NT2/D1 (cell line): Measurements from ENCODE around the gene OSER1.

Experiments used
- DNase-seq: peaks from one replicate; pipeline ENCODE4 v3.0.0-alpha.2; 2011; ENCODE audit warnings: low read depth, low spot score
- H3K27me3 ChIP-seq: 2 replicates; pipeline ENCODE4 v1.6.0; 2011; ENCODE audit warnings: mild to moderate bottlenecking; ENCODE audit not compliant: insufficient read length, insufficient read depth
- H3K36me3 ChIP-seq: 2 replicates; pipeline ENCODE4 v1.6.1; 2011; ENCODE audit warnings: mild to moderate bottlenecking, low read length, mixed read lengths; ENCODE audit not compliant: insufficient read depth, insufficient read length
- H3K4me1 ChIP-seq: 2 replicates; pipeline ENCODE4 v1.5.1; 2011; ENCODE audit not compliant: insufficient read depth, insufficient read length
- H3K4me3 ChIP-seq: 2 replicates; pipeline ENCODE4 v1.5.1; 2011; ENCODE audit warnings: low read depth; ENCODE audit not compliant: insufficient read length
- H3K9ac ChIP-seq: 2 replicates; pipeline ENCODE4 v1.6.0; 2011; ENCODE audit warnings: low read depth; ENCODE audit not compliant: insufficient read length
- H3K9me3 ChIP-seq: 2 replicates; pipeline ENCODE4 v1.5.1; 2011; ENCODE audit warnings: mild to moderate bottlenecking, low read length; ENCODE audit not compliant: insufficient read depth
- SUZ12 ChIP-seq: IDR thresholded peaks from 2 replicates; pipeline ENCODE4 v1.6.1; 2011; ENCODE audit not compliant: insufficient read length, insufficient read depth; ENCODE audit errors: extremely low read depth
- YY1 ChIP-seq: IDR thresholded peaks from 2 replicates; pipeline ENCODE4 v1.6.1; 2011; ENCODE audit not compliant: insufficient read length, insufficient read depth
- ZNF274 ChIP-seq: IDR thresholded peaks from 2 replicates; pipeline ENCODE4 v1.6.1; 2011; ENCODE audit warnings: mild to moderate bottlenecking, low read depth, low read length

The OSER1 gene

DNA sequence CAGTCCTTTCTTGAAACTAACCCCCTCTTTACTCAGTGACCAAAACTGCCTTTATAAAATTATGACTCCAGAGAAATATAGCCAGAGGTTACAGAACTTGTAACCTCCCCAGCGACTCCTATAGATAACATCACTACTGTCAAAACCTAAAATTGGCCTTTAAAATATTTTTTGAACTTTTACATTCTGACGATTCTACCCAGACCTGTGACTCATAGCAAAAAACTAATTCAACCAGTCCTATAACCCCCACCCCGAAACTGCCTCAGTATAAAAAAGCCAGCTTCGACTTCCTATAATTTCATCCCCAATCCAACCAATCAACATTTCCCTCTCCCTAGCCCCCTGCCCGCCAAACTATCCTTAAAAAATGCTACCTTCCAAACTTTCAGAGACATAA lies 37.5 kb downstream of the OSER1 start:
- Histone ChIP-seq H3K27me3 (no peaks in the 10 kb centered on the region), H3K9me3 (no peaks in the 10 kb centered on the region), H3K9ac (no peak overlapping the region), H3K4me1 (peaks cover 3% of the 10 kb centered on the region), H3K4me3 (no peak overlapping the region), H3K36me3 (peaks cover 41% of the 10 kb centered on the region)
- TF ChIP-seq YY1 (no peak), SUZ12 (no peak), ZNF274 (no peak)
- DNase-seq: no peak

DNA sequence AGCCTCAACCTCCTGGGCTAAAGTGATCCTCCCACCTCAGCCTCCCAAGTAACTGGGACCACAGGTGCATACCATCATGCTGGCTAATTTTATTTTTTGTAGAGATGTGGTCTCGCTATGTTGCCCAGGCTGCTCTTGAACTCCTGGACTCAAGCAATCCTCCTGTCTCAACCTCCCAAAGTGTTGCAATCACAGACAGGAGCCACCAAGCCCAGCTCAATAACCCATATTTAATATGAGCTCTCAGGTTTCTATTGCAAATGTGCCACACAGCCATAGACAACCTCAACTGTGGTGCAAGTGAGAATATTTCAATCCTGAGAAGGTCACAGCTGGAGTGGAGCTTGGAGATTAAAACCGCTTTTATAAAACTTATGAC lies 38.0 kb downstream of the OSER1 start:
- H3K9me3 ChIP-seq: no peaks in the 10 kb centered on the region
- H3K9ac ChIP-seq: no peak overlapping the region
- H3K4me3 ChIP-seq: no peak overlapping the region
- H3K4me1 ChIP-seq: peaks cover 3% of the 10 kb centered on the region
- no peaks in the 10 kb centered on the region for H3K27me3 ChIP-seq
- DNase-seq: no peak
- H3K36me3 ChIP-seq: peaks cover 41% of the 10 kb centered on the region
- no peak for TF ChIP-seq YY1
- no peak for TF ChIP-seq SUZ12
- no peak for TF ChIP-seq ZNF274

DNA sequence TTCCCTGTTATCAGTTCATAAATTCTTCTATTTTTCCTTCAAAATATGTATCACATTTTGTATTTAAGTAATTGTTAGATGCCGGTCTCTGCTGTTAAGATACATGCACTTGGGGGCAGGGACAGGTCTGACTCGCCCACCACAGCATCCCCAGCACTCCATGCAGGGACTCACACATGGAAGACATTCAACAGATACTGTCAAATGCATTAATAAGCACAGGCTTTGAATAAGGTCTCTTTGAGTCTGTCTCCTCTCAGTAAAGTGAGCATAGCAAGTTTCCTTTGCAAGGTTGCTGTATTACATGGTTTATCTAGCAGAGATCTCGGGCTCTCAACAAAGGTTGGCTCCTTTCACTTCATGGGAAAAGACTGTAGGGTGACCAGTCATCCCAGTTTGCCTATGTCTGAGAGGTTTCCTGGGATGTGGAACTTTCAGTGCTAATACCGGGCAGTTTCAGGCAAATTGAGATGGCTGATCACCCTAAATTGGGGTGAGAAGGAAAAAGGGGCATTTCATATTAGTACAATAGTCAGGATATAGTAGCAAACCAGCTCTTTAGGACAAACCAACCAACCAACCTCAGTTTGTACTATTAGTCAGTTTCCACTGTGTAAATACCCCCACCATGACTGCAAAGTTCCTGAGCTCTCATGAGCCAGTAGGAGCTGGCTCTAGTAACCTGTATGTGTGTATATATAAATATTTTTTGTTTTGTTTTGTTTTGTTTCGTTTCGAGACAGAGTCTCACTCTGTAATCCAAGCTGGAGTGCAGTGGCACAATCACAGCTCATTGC lies 38.6 kb downstream of the OSER1 start:
- peaks cover 3% of the 10 kb centered on the region for H3K4me1 ChIP-seq
- peaks cover 35% of the 10 kb centered on the region for H3K36me3 ChIP-seq
- TF ChIP-seq SUZ12 (no peak), ZNF274 (no peak), YY1 (no peak)
- H3K9me3 ChIP-seq: no peaks in the 10 kb centered on the region
- no peak for DNase-seq
- no peak overlapping the region for H3K4me3 ChIP-seq
- no peak overlapping the region for H3K9ac ChIP-seq
- no peaks in the 10 kb centered on the region for H3K27me3 ChIP-seq

DNA sequence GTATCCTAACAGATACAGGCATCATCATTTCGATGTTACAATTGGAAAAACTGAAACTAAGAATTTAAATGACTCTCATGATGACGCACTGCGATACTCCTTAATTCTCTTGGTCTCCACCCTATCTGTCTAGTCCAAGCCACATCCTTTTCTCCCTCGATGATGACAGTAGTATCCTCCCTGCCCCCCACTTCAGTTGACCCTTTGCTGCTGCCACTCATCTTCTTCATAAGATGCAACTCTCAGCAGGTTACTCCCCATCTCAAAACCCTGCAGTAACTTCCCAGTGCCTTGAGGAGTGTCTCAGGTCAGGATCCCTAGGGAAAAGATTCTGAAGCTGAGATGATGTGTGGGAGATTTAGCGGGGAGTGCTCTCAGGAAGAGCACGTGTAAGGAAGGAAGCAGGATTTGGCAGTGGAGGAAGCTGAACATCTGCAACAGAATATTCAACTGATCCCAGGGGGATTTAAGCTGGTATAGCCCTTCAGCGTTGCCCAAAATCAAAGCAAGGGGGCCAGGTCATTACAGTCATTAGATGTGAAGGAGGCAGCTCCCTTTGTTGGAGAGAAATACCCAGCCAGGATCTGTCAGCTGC lies 39.7 kb downstream of the OSER1 start:
- Histone ChIP-seq H3K9ac (no peak overlapping the region), H3K36me3 (peaks cover 31% of the 10 kb centered on the region), H3K9me3 (no peaks in the 10 kb centered on the region), H3K27me3 (no peaks in the 10 kb centered on the region), H3K4me1 (no peaks in the 10 kb centered on the region), H3K4me3 (no peak overlapping the region)
- DNase-seq: no peak
- no peak for TF ChIP-seq YY1
- TF ChIP-seq SUZ12: no peak
- TF ChIP-seq ZNF274: no peak

DNA sequence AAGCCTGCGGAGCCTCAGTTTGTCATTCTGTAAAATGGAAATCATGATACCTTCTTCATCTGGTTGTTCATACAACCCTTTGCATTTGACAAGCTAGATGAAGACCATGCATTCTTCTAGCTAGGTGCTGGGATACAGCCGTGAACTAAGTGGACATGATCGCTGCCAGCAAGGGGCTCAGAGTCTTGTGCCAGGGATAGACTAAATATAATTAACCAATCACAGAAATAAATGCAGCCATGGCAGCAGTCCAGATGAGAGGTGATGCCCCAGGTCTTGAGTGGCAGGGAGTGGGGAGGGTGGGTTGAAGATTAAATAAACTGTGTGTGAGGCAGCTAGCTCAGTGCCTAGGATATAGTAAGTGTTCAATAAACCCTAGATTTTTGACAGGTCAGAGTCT lies 42.8 kb downstream of the OSER1 start:
- H3K27me3 ChIP-seq: no peaks in the 10 kb centered on the region
- peaks cover 5% of the 10 kb centered on the region for H3K4me1 ChIP-seq
- no peaks in the 10 kb centered on the region for H3K9me3 ChIP-seq
- no peak for TF ChIP-seq YY1
- no peak for TF ChIP-seq SUZ12
- no peak for TF ChIP-seq ZNF274
- no peak overlapping the region for H3K9ac ChIP-seq
- no peak overlapping the region for H3K4me3 ChIP-seq
- H3K36me3 ChIP-seq: peaks cover 17% of the 10 kb centered on the region
- DNase-seq: no peak

DNA sequence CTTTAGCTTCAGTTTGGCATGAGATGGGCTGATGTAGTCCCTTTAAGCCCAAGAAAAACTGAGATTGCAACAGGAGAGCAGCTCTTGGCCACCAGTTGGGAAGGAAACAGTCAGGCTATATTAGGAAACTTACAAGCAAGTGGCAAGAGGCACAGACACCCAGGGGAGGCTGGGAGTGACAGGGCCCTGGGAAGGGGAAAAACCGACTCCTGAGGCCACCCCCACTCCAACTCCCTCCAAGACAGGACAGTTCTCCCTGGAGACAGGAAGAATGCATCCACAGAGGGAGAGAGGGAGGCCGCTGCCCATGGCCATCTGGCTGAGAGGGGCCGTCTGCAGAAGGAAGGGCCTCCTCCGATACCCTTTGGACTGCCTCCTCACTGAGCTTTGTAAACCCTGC lies 44.1 kb downstream of the OSER1 start:
- TF ChIP-seq SUZ12 (no peak), YY1 (no peak), ZNF274 (no peak)
- Histone ChIP-seq H3K4me3 (no peak overlapping the region), H3K9me3 (no peaks in the 10 kb centered on the region), H3K4me1 (peaks cover 5% of the 10 kb centered on the region), H3K9ac (no peak overlapping the region), H3K36me3 (peaks cover 17% of the 10 kb centered on the region), H3K27me3 (no peaks in the 10 kb centered on the region)
- no peak for DNase-seq

DNA sequence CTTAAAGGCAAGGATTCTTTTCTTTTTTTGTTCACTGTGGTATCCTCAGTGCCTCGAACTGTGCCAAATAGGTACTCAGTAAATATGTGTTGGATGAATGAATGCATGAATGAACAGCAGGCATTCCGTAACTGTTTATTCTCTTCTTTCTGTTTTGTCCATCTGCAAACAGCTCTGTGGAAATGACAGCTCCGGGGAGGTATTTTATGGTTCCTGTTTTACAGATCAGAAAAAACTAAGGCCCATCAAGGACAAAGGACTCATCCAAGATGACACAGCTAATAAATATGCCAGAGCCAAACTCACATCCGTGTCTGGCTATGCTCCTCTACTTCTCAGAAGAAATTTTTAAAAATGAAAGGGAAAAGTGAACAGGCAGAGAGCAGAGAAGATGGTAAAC lies 44.6 kb downstream of the OSER1 start:
- TF ChIP-seq ZNF274: no peak
- TF ChIP-seq SUZ12: no peak
- no peak for TF ChIP-seq YY1

More for the DNA sequence above, 44.6 kb downstream of the OSER1 start:
- no peaks in the 10 kb centered on the region for H3K27me3 ChIP-seq
- H3K9me3 ChIP-seq: no peaks in the 10 kb centered on the region
- no peak for DNase-seq
- H3K9ac ChIP-seq: no peak overlapping the region
- H3K4me1 ChIP-seq: peaks cover 5% of the 10 kb centered on the region
- H3K36me3 ChIP-seq: peaks cover 17% of the 10 kb centered on the region
- no peak overlapping the region for H3K4me3 ChIP-seq
